HG03175 (cell line): ENCODE results near the gene PKMYT1.

Experiments
- ATAC-seq: cut with Tn5 transposase; IDR thresholded peaks from one replicate; pipeline ENCODE4 v1.9.1; 2021; ENCODE audit warnings: mild to moderate bottlenecking, moderate library complexity; ENCODE audit not compliant: unreplicated experiment

Gene PKMYT1

GRCh38 chr16:2980227-2981176 lies at the start of gene PKMYT1:
PKMYT1 (minus strand) TSS chr16:2980446; CDS start chr16:2979657, 789 bp downstream.
- ATAC-seq = peak; percentile 74

GRCh38 chr16:3029491-3030221 lies 49.4 kb upstream of the PKMYT1 start:
- ATAC-seq = no peak

- no peak for ATAC-seq
Observed at GRCh38 chr16:3028716-3029319, 48.6 kb upstream of the PKMYT1 start.

- ATAC-seq = no peak
Observed at GRCh38 chr16:3027983-3028715, 47.9 kb upstream of the PKMYT1 start.

GRCh38 chr16:3027489-3027795 lies 47.2 kb upstream of the PKMYT1 start:
- ATAC-seq = no peak

- no peak for ATAC-seq
Observed at GRCh38 chr16:3026609-3027488, 46.6 kb upstream of the PKMYT1 start.

GRCh38 chr16:3026003-3026378 lies 45.7 kb upstream of the PKMYT1 start:
- no peak for ATAC-seq

- ATAC-seq = no peak
Observed at GRCh38 chr16:3025032-3026002, 45.1 kb upstream of the PKMYT1 start.

- peak; percentile 80 for ATAC-seq
Observed at GRCh38 chr16:3023669-3024478, 43.6 kb upstream of the PKMYT1 start, which contains the start of the genes HCFC1R1 and THOC6. HCFC1R1 (minus strand) TSS chr16:3023942; CDS start chr16:3023941, 1 bp downstream. THOC6 (plus strand) TSS chr16:3024035; CDS start chr16:3024327, 292 bp downstream.

- no peak for ATAC-seq
Observed at GRCh38 chr16:3023415-3023668, 43.1 kb upstream of the PKMYT1 start.

GRCh38 chr16:3022684-3023414 lies 42.6 kb upstream of the PKMYT1 start:
- ATAC-seq = no peak

GRCh38 chr16:3022208-3022683 lies 42.0 kb upstream of the PKMYT1 start:
- ATAC-seq = no peak

GRCh38 chr16:3021449-3022207 lies 41.4 kb upstream of the PKMYT1 start:
- no peak for ATAC-seq

GRCh38 chr16:3020604-3021448 lies 40.6 kb upstream of the PKMYT1 start:
- ATAC-seq = no peak

GRCh38 chr16:3020247-3020603 lies 40.0 kb upstream of the PKMYT1 start, which contains the start of gene TNFRSF12A:
TNFRSF12A (plus strand) TSS chr16:3020368; CDS start chr16:3020398, 30 bp downstream.
- ATAC-seq = no peak
